ENCODE data around the gene CAPN8. TPM values are rescaled to one million over a fixed set of nuclear protein-coding genes. Genes with fewer than 3 reads are reported as not detected.

The CAPN8 gene
- total RNA-seq, 1 donor: not detected

GRCh38 chr1:223543560-223543959 is 121.9 kb downstream of the CAPN8 start:
- no peak for DNase-seq (ENCODE audit: insufficient read length, low spot score, missing footprints)
- Histone ChIP-seq H3K4me3 (ENCODE audit: insufficient read depth, low read length) (no peak overlapping the region), H4K20me1 (ENCODE audit: insufficient read depth, low read length) (no peaks in the 10 kb centered on the region), H3K4me1 (ENCODE audit: insufficient read depth, low read length) (no peaks in the 10 kb centered on the region), H3K27ac (ENCODE audit: low read depth, low read length) (no peak overlapping the region), H3K27me3 (ENCODE audit: insufficient read depth, low read length) (peaks cover 31% of the 10 kb centered on the region), H3K36me3 (ENCODE audit: insufficient read depth, low read length) (no peaks in the 10 kb centered on the region), H2AFZ (ENCODE audit: low read length) (no peak overlapping the region), H3K79me2 (ENCODE audit: insufficient read depth, low read length) (no peaks in the 10 kb centered on the region), H3K4me2 (ENCODE audit: insufficient read depth, low read length) (no peak overlapping the region), H3K9me3 (ENCODE audit: low read depth, low read length) (no peaks in the 10 kb centered on the region)
- TF ChIP-seq CTCF (IDR thresholded peaks at IDR 0.05; ENCODE audit: extremely low read depth, low read depth, low read length): no peak

GRCh38 chr1:223542831-223543230 is 122.7 kb downstream of the CAPN8 start:
- no peak for DNase-seq (ENCODE audit: insufficient read length, low spot score, missing footprints)
- Histone ChIP-seq H3K4me1 (ENCODE audit: insufficient read depth, low read length) (no peaks in the 10 kb centered on the region), H3K36me3 (ENCODE audit: insufficient read depth, low read length) (no peaks in the 10 kb centered on the region), H2AFZ (ENCODE audit: low read length) (no peak overlapping the region), H3K4me3 (ENCODE audit: insufficient read depth, low read length) (no peak overlapping the region), H4K20me1 (ENCODE audit: insufficient read depth, low read length) (no peaks in the 10 kb centered on the region), H3K27ac (ENCODE audit: low read depth, low read length) (no peak overlapping the region), H3K9me3 (ENCODE audit: low read depth, low read length) (no peaks in the 10 kb centered on the region), H3K79me2 (ENCODE audit: insufficient read depth, low read length) (no peaks in the 10 kb centered on the region), H3K4me2 (ENCODE audit: insufficient read depth, low read length) (no peak overlapping the region), H3K27me3 (ENCODE audit: insufficient read depth, low read length) (peaks cover 37% of the 10 kb centered on the region)
- no peak for TF ChIP-seq CTCF (IDR thresholded peaks at IDR 0.05; ENCODE audit: extremely low read depth, low read depth, low read length)

DNA sequence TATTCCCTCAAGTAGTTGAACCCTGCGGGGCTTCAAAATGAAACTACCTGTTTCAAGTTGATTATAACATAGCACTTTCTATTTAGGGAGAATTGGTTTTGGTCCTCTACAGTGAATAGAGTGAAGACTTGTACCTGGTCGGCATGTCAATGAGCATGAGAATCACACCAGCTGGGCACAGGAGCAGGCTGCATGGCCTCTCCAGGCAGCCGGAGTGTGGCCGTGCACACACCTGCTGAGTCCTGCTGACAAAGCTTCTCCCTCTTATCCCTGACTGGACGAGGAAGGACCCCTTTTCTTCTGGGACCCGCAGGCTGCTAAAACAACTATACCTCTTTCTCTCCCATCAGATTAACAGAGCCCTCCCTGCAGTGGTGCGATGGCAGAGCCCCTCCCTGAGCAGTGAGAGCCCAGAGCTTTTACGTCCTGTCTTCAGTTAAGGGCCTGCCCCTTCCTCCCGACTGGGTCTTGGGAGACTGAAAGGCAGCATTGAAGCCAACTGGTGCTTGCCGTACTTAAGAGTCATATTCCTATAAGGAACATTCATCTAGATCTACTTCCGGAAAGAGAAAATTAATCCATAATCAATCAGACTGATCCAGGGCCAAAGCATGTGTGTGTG is 124.9 kb downstream of the CAPN8 start:
- no peak overlapping the region for H3K4me2 ChIP-seq (ENCODE audit: insufficient read depth, low read length)
- no peaks in the 10 kb centered on the region for H3K79me2 ChIP-seq (ENCODE audit: insufficient read depth, low read length)
- TF ChIP-seq CTCF (IDR thresholded peaks at IDR 0.05; ENCODE audit: extremely low read depth, low read depth, low read length): no peak
- no peaks in the 10 kb centered on the region for H3K36me3 ChIP-seq (ENCODE audit: insufficient read depth, low read length)
- no peak overlapping the region for H2AFZ ChIP-seq (ENCODE audit: low read length)
- H4K20me1 ChIP-seq (ENCODE audit: insufficient read depth, low read length): no peaks in the 10 kb centered on the region
- H3K4me1 ChIP-seq (ENCODE audit: insufficient read depth, low read length): no peaks in the 10 kb centered on the region
- peaks cover 47% of the 10 kb centered on the region for H3K27me3 ChIP-seq (ENCODE audit: insufficient read depth, low read length)
- H3K4me3 ChIP-seq (ENCODE audit: insufficient read depth, low read length): no peak overlapping the region
- H3K9me3 ChIP-seq (ENCODE audit: low read depth, low read length): no peaks in the 10 kb centered on the region
- no peak overlapping the region for H3K27ac ChIP-seq (ENCODE audit: low read depth, low read length)
- DNase-seq (ENCODE audit: insufficient read length, low spot score, missing footprints): no peak

DNA sequence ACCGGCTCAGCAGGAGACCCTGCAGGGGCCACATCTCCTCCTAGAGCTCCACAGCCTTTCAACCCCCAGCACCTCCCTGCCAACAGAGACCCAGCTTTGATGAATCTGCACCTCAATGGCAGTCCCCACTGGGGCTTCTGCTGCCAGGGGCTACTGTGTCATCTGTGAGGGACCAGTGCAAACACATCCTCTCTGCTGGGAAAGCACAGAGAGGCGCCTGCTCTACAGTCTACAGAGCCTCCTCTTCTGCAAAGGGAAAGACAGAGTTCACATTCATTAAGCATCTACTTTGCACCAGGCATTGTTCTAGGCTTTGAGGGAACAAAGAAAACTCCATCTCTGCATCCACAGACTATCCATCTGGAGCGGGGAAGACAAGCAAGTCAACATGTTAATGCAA is 125.8 kb downstream of the CAPN8 start:
- no peak overlapping the region for H2AFZ ChIP-seq (ENCODE audit: low read length)
- H3K27me3 ChIP-seq (ENCODE audit: insufficient read depth, low read length): peaks cover 53% of the 10 kb centered on the region
- H3K4me2 ChIP-seq (ENCODE audit: insufficient read depth, low read length): no peak overlapping the region
- H3K27ac ChIP-seq (ENCODE audit: low read depth, low read length): no peak overlapping the region
- H3K4me1 ChIP-seq (ENCODE audit: insufficient read depth, low read length): no peaks in the 10 kb centered on the region
- H3K9me3 ChIP-seq (ENCODE audit: low read depth, low read length): no peaks in the 10 kb centered on the region
- H4K20me1 ChIP-seq (ENCODE audit: insufficient read depth, low read length): no peaks in the 10 kb centered on the region
- no peaks in the 10 kb centered on the region for H3K79me2 ChIP-seq (ENCODE audit: insufficient read depth, low read length)
- no peak overlapping the region for H3K4me3 ChIP-seq (ENCODE audit: insufficient read depth, low read length)
- DNase-seq (ENCODE audit: insufficient read length, low spot score, missing footprints): no peak
- H3K36me3 ChIP-seq (ENCODE audit: insufficient read depth, low read length): no peaks in the 10 kb centered on the region
- no peak for TF ChIP-seq CTCF (IDR thresholded peaks at IDR 0.05; ENCODE audit: extremely low read depth, low read depth, low read length)

Data from osteoblast (primary cell).